Endothelial cell of umbilical vein (primary cell): ENCODE data around the gene CD163.

ENCODE experiments used
- POLR2A ChIP-seq: IDR thresholded peaks from 2 replicates; pipeline ENCODE4 v1.6.1; 2012; ENCODE audit warnings: low read depth, mild to moderate bottlenecking, control low read depth, low read length
- POLR2AphosphoS5 ChIP-seq: IDR thresholded peaks from 2 replicates; pipeline ENCODE4 v1.6.1; 2012; ENCODE audit warnings: low read depth, mild to moderate bottlenecking, control low read depth, low read length, moderate library complexity; ENCODE audit not compliant: insufficient read depth
- TF ChIP-seq, protein P1 (sequence below), 2 donors: IDR thresholded peaks; 1 replicate in 1 of 2; 2 replicates in 1 of 2; pipeline ENCODE4 v1.5.1; 2011; ENCODE audit warnings: low read length in 2 of 2, mild to moderate bottlenecking in 2 of 2, moderate library complexity in 2 of 2, control low read depth in 1 of 2, inconsistent platforms in 1 of 2, low read depth in 1 of 2; ENCODE audit not compliant: insufficient read depth in 1 of 2; ENCODE audit errors: extremely low read depth in 1 of 2
- TF ChIP-seq, protein P2 (sequence below): IDR thresholded peaks from 2 replicates; pipeline ENCODE4 v1.6.1; 2011; ENCODE audit not compliant: insufficient read depth, insufficient read length

DNA sequence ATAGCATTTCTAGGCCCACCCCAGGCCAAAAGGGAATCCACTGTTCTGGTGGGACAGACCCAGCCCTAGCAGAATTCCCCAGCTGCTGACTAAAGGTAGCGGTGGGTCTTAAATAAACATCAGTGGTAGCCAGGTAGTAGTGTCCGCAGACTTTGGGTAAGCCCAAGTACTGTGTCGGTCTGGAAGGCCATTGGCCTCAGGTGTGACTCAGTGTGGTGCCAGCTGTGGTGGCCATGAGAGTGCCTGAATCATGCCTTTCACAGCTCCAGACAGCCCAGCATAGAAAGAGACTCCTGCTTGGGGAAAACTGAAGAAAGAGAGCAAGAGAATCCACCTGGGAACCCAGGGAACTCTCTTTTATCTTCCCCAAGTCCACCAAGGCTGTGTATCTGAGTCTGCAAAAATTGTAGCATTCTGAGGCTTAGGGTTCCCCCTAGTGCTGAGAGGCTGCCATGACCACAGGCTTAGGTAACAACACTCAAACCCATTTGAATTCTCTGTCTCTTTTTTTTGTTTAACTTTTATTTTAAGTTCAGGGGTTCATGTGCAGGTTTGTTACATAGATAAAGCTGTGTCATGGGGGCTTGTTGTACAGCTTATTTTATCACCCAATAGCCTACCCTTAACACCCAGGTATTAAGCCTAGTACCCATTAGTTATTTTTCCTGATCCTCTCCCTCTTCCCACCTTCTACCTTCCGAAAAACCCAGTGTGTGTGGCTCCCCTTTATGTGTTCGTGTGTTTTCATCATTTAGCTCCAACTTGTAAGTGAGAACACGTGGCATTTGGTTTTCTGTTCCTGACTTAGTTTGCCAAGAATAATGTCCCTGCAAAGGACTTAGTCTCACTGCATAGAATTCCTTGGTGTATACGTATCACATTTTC is 43.0 kb downstream of the CD163 start:
- TF ChIP-seq, protein P1, sequence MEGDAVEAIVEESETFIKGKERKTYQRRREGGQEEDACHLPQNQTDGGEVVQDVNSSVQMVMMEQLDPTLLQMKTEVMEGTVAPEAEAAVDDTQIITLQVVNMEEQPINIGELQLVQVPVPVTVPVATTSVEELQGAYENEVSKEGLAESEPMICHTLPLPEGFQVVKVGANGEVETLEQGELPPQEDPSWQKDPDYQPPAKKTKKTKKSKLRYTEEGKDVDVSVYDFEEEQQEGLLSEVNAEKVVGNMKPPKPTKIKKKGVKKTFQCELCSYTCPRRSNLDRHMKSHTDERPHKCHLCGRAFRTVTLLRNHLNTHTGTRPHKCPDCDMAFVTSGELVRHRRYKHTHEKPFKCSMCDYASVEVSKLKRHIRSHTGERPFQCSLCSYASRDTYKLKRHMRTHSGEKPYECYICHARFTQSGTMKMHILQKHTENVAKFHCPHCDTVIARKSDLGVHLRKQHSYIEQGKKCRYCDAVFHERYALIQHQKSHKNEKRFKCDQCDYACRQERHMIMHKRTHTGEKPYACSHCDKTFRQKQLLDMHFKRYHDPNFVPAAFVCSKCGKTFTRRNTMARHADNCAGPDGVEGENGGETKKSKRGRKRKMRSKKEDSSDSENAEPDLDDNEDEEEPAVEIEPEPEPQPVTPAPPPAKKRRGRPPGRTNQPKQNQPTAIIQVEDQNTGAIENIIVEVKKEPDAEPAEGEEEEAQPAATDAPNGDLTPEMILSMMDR (IDR thresholded peaks at IDR 0.05; ENCODE audit: extremely low read depth in 1 of 2, insufficient read depth in 1 of 2, low read depth in 1 of 2, low read length in 2 of 2), result peak; percentile 83 to 86
- no peak for TF ChIP-seq POLR2A
- TF ChIP-seq, protein P2, sequence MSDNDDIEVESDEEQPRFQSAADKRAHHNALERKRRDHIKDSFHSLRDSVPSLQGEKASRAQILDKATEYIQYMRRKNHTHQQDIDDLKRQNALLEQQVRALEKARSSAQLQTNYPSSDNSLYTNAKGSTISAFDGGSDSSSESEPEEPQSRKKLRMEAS, result no peak
- no peak for TF ChIP-seq POLR2AphosphoS5
